SK-N-SH treated with all-trans-retinoic acid at 6 μM for 48 hours (cell line): Measurements from ENCODE around the gene FAM120A.

Experiments
- ATAC-seq: fragments of 200-7000 bp; cut with Tn5 transposase; 3 replicates; pipeline ENCODE4 v1.9.1; 2020; ENCODE audit warnings: mild to moderate bottlenecking, moderate library complexity
- ARNTL ChIP-seq: fragments of 450-650 bp; formaldehyde crosslinking; IDR thresholded peaks from 2 replicates; pipeline ENCODE4 v1.5.0; 2020; ENCODE audit warnings: low read depth, mild to moderate bottlenecking, moderate library complexity, borderline replicate concordance
- BACH2 ChIP-seq: fragments of 250-450 bp; sonication (Bioruptor Pico); IDR thresholded peaks from 2 replicates; pipeline ENCODE4 v1.9.0; 2021; ENCODE audit warnings: mild to moderate bottlenecking, borderline replicate concordance
- CSDC2 ChIP-seq: fragments of 250-450 bp; sonication (Bioruptor Pico); IDR thresholded peaks from 2 replicates; pipeline ENCODE4 v1.5.0; 2020; ENCODE audit warnings: mild to moderate bottlenecking, moderate library complexity
- ESRRG ChIP-seq: fragments of 250-450 bp; sonication (Bioruptor Pico); IDR thresholded peaks from 2 replicates; pipeline ENCODE4 v1.6.1; 2021; ENCODE audit warnings: mild to moderate bottlenecking
- GLIS3 ChIP-seq: fragments of 250-450 bp; sonication (Bioruptor Pico); IDR thresholded peaks from 2 replicates; pipeline ENCODE4 v1.5.0; 2020; ENCODE audit warnings: mild to moderate bottlenecking, moderate library complexity
- ISL1 ChIP-seq: fragments of 250-450 bp; sonication (Bioruptor Pico); IDR thresholded peaks from 2 replicates; pipeline ENCODE4 v2.1.2; 2022; ENCODE audit warnings: mild to moderate bottlenecking, moderate library complexity
- OSR1 ChIP-seq: fragments of 250-450 bp; sonication (Bioruptor Pico); IDR thresholded peaks from 2 replicates; pipeline ENCODE4 v1.8.0; 2022; ENCODE audit warnings: moderate library complexity, mild to moderate bottlenecking, inconsistent platforms
- RARB ChIP-seq: fragments of 250-450 bp; sonication (Bioruptor Pico); IDR thresholded peaks from 2 replicates; pipeline ENCODE4 v1.8.0; 2021; ENCODE audit warnings: mild to moderate bottlenecking, moderate library complexity
- SNAI2 ChIP-seq: fragments of 250-450 bp; sonication (Bioruptor Pico); IDR thresholded peaks from 2 replicates; pipeline ENCODE4 v1.5.0; 2020; ENCODE audit warnings: mild to moderate bottlenecking, moderate library complexity
- TOX ChIP-seq: fragments of 250-450 bp; sonication (Bioruptor Pico); IDR thresholded peaks from 2 replicates; pipeline ENCODE4 v1.8.0; 2021; ENCODE audit warnings: mild to moderate bottlenecking, moderate library complexity, borderline replicate concordance
- TSHZ2 ChIP-seq: fragments of 250-450 bp; sonication (Bioruptor Pico); IDR thresholded peaks from 2 replicates; pipeline ENCODE4 v1.5.0; 2020; ENCODE audit warnings: mild to moderate bottlenecking, moderate library complexity
- ZFP3 ChIP-seq: fragments of 250-450 bp; sonication (Bioruptor Pico); IDR thresholded peaks from 2 replicates; pipeline ENCODE4 v1.5.0; 2020; ENCODE audit warnings: mild to moderate bottlenecking, moderate library complexity
- ZFP30 ChIP-seq: fragments of 450-650 bp; formaldehyde crosslinking; IDR thresholded peaks from 2 replicates; pipeline ENCODE4 v1.5.0; 2022; ENCODE audit warnings: mild to moderate bottlenecking, moderate library complexity
- ZNF565 ChIP-seq: fragments of 450-650 bp; formaldehyde crosslinking; conservative IDR thresholded peaks from 2 replicates; pipeline ENCODE4 v1.5.0; 2020; ENCODE audit warnings: low read depth, mild to moderate bottlenecking, moderate library complexity
- ZNF70 ChIP-seq: fragments of 450-650 bp; formaldehyde crosslinking; IDR thresholded peaks from 2 replicates; pipeline ENCODE4 v1.5.0; 2020; ENCODE audit warnings: mild to moderate bottlenecking, moderate library complexity
- ZNF8 ChIP-seq: fragments of 450-650 bp; formaldehyde crosslinking; IDR thresholded peaks from 2 replicates; pipeline ENCODE4 v1.5.0; 2020; ENCODE audit warnings: mild to moderate bottlenecking, moderate library complexity
- TF ChIP-seq, protein P1 (sequence below): fragments of 250-450 bp; sonication (Bioruptor Pico); IDR thresholded peaks from 2 replicates; pipeline ENCODE4 v1.8.0; 2020; ENCODE audit warnings: mild to moderate bottlenecking, moderate library complexity, borderline replicate concordance
- TF ChIP-seq, protein P2 (sequence below): fragments of 250-450 bp; sonication (Bioruptor Pico); IDR thresholded peaks from 2 replicates; pipeline ENCODE4 v1.5.1; 2021; ENCODE audit warnings: mild to moderate bottlenecking, moderate library complexity
- TF ChIP-seq, protein P3 (sequence below): fragments of 250-450 bp; sonication (Bioruptor Pico); IDR thresholded peaks from 2 replicates; pipeline ENCODE4 v1.5.1; 2020; ENCODE audit warnings: low read depth, mild to moderate bottlenecking, moderate library complexity
- TF ChIP-seq, protein P4 (sequence below): fragments of 250-450 bp; sonication (Bioruptor Pico); IDR thresholded peaks from 2 replicates; pipeline ENCODE4 v1.8.0; 2021; ENCODE audit warnings: low read depth, mild to moderate bottlenecking, moderate library complexity, borderline replicate concordance

The FAM120A gene

DNA sequence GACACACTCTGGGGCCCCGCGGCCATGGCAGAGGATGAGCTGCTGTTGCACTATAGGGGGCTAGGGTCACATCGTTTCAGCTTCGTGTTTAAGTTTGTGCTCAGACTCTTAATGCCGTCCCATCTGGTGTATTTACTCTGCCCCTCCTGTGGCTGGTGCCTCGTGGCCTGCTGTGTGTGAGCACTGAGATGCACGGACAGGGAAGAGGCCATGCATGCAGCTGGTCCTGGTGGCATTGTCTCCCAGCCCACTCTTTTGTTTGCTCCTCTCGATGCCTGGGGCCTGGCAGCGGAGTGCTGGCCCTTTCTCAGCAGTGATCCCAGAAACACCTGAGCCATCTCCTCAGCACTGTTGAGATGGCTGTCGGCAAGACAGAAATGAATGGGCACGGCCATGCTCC lies 94.9 kb downstream of the FAM120A start:
- ATAC-seq = no peak
- TF ChIP-seq, protein P1, sequence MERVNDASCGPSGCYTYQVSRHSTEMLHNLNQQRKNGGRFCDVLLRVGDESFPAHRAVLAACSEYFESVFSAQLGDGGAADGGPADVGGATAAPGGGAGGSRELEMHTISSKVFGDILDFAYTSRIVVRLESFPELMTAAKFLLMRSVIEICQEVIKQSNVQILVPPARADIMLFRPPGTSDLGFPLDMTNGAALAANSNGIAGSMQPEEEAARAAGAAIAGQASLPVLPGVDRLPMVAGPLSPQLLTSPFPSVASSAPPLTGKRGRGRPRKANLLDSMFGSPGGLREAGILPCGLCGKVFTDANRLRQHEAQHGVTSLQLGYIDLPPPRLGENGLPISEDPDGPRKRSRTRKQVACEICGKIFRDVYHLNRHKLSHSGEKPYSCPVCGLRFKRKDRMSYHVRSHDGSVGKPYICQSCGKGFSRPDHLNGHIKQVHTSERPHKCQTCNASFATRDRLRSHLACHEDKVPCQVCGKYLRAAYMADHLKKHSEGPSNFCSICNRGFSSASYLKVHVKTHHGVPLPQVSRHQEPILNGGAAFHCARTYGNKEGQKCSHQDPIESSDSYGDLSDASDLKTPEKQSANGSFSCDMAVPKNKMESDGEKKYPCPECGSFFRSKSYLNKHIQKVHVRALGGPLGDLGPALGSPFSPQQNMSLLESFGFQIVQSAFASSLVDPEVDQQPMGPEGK (CRISPR knock-in tag) = no peak
- TF ChIP-seq GLIS3 (CRISPR knock-in tag) (no peak), ISL1 (CRISPR knock-in tag) (no peak), ZFP3 (CRISPR knock-in tag) (no peak), OSR1 (CRISPR knock-in tag) (no peak), RARB (no peak)

DNA sequence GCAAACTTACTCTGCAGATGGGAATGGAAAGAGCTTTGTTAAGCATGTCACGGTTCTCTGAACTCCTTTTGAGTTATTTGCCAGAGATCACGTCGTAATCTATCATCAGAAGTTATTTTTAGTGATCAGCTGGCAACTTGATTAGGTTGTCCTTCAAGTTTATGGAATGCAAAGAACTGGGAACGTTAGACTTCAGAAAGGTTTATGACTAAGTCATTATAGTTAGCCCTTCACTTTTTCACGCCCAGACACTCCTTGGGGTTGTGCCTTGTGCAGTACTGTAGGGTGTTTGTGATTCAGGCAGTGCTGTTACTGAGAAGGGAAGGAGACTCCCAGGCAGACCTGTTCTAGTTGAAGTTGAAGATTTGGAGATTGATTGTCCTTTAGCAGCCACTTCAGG lies 98.1 kb downstream of the FAM120A start:
- no peak for ATAC-seq
- TF ChIP-seq CSDC2 (CRISPR knock-in tag) (no peak), ZFP3 (CRISPR knock-in tag) (no peak), ARNTL (no peak), ESRRG (no peak)

- TF ChIP-seq ZNF8 (no peak), GLIS3 (CRISPR knock-in tag) (no peak), ARNTL (no peak), ZFP30 (CRISPR knock-in tag) (no peak), ISL1 (CRISPR knock-in tag) (no peak), TSHZ2 (CRISPR knock-in tag) (no peak), BACH2 (no peak)
- TF ChIP-seq, protein P2, sequence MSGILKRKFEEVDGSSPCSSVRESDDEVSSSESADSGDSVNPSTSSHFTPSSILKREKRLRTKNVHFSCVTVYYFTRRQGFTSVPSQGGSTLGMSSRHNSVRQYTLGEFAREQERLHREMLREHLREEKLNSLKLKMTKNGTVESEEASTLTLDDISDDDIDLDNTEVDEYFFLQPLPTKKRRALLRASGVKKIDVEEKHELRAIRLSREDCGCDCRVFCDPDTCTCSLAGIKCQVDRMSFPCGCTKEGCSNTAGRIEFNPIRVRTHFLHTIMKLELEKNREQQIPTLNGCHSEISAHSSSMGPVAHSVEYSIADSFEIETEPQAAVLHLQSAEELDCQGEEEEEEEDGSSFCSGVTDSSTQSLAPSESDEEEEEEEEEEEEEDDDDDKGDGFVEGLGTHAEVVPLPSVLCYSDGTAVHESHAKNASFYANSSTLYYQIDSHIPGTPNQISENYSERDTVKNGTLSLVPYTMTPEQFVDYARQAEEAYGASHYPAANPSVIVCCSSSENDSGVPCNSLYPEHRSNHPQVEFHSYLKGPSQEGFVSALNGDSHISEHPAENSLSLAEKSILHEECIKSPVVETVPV (CRISPR knock-in tag) = no peak
- no peak for ATAC-seq
Observed at GRCh38 chr9:93552923-93553322, 101.4 kb downstream of the FAM120A start.

DNA sequence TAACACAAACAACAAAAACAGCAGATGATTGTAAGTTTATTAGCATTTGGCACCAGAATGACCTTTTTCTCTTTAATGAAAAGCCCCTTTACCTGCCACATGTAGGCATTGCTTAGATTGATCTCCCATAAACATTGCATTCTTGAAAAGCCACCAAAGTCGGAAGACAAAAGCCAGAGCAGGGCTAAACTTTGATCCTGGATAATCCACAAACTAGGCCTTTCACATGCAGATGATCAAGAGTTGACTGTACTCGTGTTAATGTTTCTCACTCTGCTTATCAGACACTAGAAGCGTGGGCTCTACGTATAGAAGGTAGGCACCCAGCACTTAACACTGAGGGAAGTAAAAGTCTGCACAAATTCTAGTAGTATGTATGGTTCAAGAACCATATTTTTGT lies 103.9 kb downstream of the FAM120A start:
- TF ChIP-seq SNAI2 (no peak), ZNF8 (no peak), ZNF70 (CRISPR knock-in tag) (no peak), BACH2 (no peak), OSR1 (CRISPR knock-in tag) (no peak), TSHZ2 (CRISPR knock-in tag) (no peak), ZFP3 (CRISPR knock-in tag) (no peak), ZNF565 (CRISPR knock-in tag) (no peak), TOX (no peak)
- TF ChIP-seq, protein P1 (CRISPR knock-in tag) = no peak
- TF ChIP-seq, protein P3, sequence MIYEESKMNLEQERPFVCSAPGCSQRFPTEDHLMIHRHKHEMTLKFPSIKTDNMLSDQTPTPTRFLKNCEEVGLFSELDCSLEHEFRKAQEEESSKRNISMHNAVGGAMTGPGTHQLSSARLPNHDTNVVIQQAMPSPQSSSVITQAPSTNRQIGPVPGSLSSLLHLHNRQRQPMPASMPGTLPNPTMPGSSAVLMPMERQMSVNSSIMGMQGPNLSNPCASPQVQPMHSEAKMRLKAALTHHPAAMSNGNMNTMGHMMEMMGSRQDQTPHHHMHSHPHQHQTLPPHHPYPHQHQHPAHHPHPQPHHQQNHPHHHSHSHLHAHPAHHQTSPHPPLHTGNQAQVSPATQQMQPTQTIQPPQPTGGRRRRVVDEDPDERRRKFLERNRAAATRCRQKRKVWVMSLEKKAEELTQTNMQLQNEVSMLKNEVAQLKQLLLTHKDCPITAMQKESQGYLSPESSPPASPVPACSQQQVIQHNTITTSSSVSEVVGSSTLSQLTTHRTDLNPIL (CRISPR knock-in tag) = no peak
- TF ChIP-seq, protein P4, sequence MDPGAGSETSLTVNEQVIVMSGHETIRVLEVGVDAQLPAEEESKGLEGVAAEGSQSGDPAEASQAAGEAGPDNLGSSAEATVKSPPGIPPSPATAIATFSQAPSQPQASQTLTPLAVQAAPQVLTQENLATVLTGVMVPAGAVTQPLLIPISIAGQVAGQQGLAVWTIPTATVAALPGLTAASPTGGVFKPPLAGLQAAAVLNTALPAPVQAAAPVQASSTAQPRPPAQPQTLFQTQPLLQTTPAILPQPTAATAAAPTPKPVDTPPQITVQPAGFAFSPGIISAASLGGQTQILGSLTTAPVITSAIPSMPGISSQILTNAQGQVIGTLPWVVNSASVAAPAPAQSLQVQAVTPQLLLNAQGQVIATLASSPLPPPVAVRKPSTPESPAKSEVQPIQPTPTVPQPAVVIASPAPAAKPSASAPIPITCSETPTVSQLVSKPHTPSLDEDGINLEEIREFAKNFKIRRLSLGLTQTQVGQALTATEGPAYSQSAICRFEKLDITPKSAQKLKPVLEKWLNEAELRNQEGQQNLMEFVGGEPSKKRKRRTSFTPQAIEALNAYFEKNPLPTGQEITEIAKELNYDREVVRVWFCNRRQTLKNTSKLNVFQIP (CRISPR knock-in tag) = no peak
- TF ChIP-seq, protein P2 (CRISPR knock-in tag) = no peak
- ATAC-seq = no peak
